Islet precursor cell (in vitro differentiated cells): ENCODE measurements around the gene TTC28.
"Not testable (repeated sequence)": the region's sequence is repeated elsewhere in the genome, so short reads cannot be mapped to it uniquely, and the experiment has no call there.

Source experiments
- DNase-seq: peaks from one replicate; pipeline ENCODE4 v3.0.0-alpha.2; 2018

Gene TTC28

GRCh38 chr22:28674121-28674563 lies 5.5 kb downstream of the TTC28 start:
- no peak for DNase-seq

GRCh38 chr22:28670756-28671155 lies 8.9 kb downstream of the TTC28 start:
- no peak for DNase-seq

- DNase-seq: no peak
Observed at GRCh38 chr22:28670161-28670560, 9.5 kb downstream of the TTC28 start.

GRCh38 chr22:28669387-28669786 lies 10.3 kb downstream of the TTC28 start:
- DNase-seq: no peak

- not testable (repeated sequence) for DNase-seq
Observed at GRCh38 chr22:28663569-28663942, 16.1 kb downstream of the TTC28 start.

GRCh38 chr22:28658448-28658847 lies 21.2 kb downstream of the TTC28 start:
- no peak for DNase-seq

- no peak for DNase-seq
Observed at GRCh38 chr22:28656181-28656580, 23.5 kb downstream of the TTC28 start.

- no peak for DNase-seq
Observed at GRCh38 chr22:28650463-28650862, 29.2 kb downstream of the TTC28 start.

GRCh38 chr22:28648792-28649191 lies 30.8 kb downstream of the TTC28 start:
- DNase-seq: no peak

GRCh38 chr22:28647216-28647615 lies 32.4 kb downstream of the TTC28 start:
- DNase-seq: no peak

- DNase-seq: no peak
Observed at GRCh38 chr22:28639321-28639720, 40.3 kb downstream of the TTC28 start.

GRCh38 chr22:28637225-28637624 lies 42.4 kb downstream of the TTC28 start:
- DNase-seq: no peak

GRCh38 chr22:28630177-28630574 lies 49.5 kb downstream of the TTC28 start:
- DNase-seq: no peak

GRCh38 chr22:28629420-28630176 lies 50.0 kb downstream of the TTC28 start:
- no peak for DNase-seq

GRCh38 chr22:28628766-28629165 lies 50.9 kb downstream of the TTC28 start:
- DNase-seq: no peak

GRCh38 chr22:28627791-28628190 lies 51.8 kb downstream of the TTC28 start:
- no peak for DNase-seq

- no peak for DNase-seq
Observed at GRCh38 chr22:28620244-28620922, 59.3 kb downstream of the TTC28 start.

GRCh38 chr22:28619236-28619635 lies 60.4 kb downstream of the TTC28 start:
- DNase-seq: no peak

GRCh38 chr22:28615423-28615822 lies 64.2 kb downstream of the TTC28 start:
- not testable (repeated sequence) for DNase-seq

- DNase-seq: no peak
Observed at GRCh38 chr22:28609921-28610320, 69.7 kb downstream of the TTC28 start.

GRCh38 chr22:28608546-28608945 lies 71.1 kb downstream of the TTC28 start:
- no peak for DNase-seq

- DNase-seq: no peak
Observed at GRCh38 chr22:28607795-28608194, 71.8 kb downstream of the TTC28 start.

GRCh38 chr22:28604966-28605761 lies 74.5 kb downstream of the TTC28 start:
- DNase-seq: no peak

GRCh38 chr22:28601915-28602314 lies 77.7 kb downstream of the TTC28 start:
- no peak for DNase-seq
